NCI-H1436 (cell line): ENCODE results near the gene PIN4.
A peak's percentile ranks its signal among the peaks of the same experiment; 100 is the strongest.
"Not testable (repeated sequence)": the region's sequence is repeated elsewhere in the genome, so short reads cannot be mapped to it uniquely, and the experiment has no call there.

Experiments used
- DNase-seq: peaks from one replicate; lab custom pipeline; 2025; lab: John Stamatoyannopoulos, UW

PIN4 gene

DNA sequence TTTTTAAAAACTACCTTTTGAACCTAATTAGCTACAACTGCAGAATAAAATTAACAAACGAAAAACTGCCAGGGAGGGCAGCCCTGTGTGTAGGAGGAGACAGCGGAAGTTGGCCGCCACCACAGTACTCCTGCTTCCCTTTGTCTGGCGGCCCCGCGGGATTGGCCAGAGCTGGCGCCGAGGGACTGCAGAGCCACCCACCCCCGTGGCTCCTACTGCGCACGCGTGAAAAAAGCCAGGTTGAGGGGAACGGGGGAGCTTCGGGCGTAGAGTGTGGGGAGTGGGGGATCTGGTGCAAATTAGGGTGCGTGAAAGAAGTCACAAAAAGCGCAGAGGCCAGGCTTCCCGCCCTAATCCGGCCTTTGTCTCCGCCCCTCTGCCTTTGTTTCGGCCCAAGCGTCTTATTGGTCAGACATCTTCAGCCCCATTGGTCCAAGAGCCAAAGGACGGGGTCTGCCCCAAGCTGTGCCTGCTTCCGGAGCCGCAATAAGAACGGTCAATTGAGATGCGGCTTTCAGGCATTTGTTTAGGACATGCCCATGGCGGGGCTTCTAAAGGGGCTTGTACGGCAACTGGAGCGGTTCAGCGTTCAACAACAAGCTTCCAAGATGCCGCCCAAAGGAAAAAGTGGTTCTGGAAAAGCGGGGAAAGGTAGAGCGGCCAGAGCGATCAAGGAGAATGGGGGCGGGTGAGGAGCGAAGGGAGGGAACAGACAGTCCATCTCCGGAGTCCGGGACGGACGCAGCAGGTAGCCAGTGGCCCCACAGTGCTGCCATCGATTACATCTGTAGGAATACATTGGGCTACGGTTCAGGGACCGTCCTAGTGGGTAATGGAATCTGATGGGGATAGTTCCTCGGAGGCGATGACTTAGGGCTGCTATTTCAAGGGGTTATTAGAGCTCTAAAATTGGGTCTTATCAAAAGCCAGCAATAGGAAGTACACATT is at the start of gene PIN4:
Gene PIN4, plus strand, starts transcription at position 580 of the 948 bp plus-strand sequence. Its CDS starts 29 bp downstream, at position 609.
- DNase-seq, result peak; percentile 98

GRCh38 chrX:72132456-72132855 is 49.1 kb upstream of the PIN4 start:
- DNase-seq, result no peak

DNA sequence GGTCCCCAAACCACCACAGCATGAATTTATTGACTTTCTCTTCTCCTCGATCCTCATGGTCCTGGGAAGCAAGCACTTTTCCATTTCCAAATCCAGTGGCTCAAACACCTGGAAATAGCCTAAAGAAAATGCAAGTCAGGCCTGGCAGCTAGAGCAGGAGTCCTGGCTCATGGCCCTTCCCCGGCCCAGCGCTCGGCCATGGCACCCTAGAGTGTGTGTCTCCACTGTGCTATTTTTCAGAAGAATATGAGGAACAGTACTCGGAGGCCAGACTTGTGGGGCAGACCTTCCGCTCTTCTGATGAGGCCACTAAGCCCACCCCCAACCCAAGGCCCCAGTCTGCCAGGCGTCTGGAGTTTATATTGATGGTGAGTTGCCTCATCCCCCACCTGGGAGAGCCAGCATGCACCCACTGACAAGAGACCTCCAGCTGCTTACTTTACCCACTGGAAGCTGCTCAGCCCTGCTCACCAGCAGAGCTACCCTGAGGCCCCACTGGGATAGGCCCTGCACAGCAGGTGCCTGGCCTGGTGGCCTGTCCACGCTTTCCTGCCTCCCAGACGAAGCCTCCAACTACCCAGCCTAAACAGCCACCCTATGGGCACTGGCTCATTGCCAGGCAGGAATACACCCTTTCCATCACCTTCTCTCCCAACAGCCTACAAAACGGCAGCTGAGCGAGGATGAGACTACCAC is 47.6 kb upstream of the PIN4 start:
- no peak for DNase-seq

GRCh38 chrX:72137846-72138495 is 43.6 kb upstream of the PIN4 start:
- DNase-seq, result no peak

GRCh38 chrX:72139538-72139937 is 42.0 kb upstream of the PIN4 start:
- DNase-seq, result no peak

DNA sequence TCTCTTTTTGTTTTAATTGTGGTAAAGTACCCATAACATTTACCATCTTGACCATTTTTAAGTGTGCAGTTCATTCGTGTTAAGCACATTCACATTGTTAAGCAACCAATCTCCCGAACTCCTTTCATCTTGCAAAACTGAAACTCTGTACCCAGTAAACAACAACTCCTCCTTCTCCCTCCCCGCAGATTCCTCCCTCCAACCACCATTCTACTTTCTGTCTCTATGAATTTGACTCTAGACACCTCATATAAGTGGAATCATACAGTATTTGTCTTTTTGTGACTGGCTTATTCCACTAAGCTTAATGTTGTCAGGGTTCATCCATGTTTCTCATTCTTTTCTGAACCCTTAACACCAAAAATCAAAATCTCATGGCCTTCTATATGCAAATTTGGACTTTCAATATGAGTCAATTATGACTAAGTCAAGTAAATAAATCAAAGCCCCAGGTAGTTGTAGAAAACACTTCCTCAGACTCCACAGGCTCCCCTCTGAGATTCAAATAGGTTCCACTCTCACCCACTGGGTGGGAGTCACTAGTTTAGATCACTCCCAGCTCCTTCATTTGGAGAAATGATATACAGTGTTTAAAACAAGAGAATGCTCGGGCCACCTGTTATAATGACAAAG is 40.1 kb upstream of the PIN4 start:
- no peak for DNase-seq

GRCh38 chrX:72142094-72142793 is 39.3 kb upstream of the PIN4 start:
- peak; percentile 96 for DNase-seq

DNA sequence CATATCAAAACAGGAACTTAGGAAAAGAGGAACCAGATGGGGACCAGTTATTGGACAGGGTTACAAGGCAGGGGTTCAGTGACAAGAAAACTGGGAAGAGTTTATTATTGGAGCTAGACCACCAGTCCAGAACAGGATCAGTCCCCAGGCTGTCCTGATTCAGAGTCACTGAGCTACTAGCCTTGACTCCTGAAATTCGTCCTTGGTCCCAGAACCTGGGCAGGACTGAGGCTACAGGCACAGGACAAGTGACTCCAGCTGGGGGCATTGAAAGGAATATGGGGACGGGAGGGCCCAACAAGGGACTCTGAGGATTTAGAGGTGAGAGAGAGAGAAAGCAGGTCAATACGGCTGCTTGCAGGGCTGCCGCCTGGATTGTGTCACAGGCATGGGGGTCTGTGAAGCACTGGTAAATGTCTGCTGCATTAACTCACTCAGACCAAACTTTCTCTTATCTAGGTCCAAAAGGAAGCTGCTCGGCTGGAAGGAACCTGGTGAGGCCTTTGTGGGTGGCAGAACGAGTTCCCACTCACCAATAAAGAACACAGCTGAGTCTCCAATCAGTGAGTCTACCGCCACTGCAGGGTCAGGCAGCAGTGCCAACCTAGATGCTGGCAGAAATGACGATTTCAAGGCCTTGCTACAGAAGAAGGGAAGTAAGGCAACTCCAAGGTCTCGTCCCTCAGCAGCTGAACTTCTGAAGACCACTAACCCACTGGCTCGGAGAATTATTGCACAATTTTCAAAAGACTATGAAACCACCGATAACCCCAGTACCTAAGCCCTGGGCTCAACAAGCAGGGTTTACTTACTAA is 38.6 kb upstream of the PIN4 start:
- no peak for DNase-seq

- DNase-seq, result no peak
These were observed 38.0 kb upstream of the PIN4 start for GRCh38 chrX:72143609-72143907.

GRCh38 chrX:72145181-72145580 is 36.4 kb upstream of the PIN4 start:
- no peak for DNase-seq

DNA sequence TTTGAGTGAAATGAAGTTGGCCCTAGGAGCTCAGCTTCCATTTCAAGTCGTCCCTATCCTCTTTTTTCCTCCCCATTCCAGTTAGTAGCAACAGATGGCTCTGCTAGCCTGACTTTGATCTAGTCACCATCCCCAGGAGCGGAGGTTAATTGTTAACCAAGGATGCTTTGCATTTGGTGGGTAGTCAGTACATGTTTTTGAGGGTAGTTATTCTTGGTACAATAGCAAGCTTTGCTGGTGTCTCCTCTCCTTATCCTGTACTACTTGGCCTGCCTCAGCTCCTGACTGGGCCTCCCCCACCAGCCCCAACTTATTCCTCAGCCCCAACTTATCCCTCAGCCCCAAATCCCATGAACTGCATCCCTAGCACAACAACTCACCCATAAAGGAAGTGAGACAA is 35.0 kb upstream of the PIN4 start:
- DNase-seq, result no peak

DNA sequence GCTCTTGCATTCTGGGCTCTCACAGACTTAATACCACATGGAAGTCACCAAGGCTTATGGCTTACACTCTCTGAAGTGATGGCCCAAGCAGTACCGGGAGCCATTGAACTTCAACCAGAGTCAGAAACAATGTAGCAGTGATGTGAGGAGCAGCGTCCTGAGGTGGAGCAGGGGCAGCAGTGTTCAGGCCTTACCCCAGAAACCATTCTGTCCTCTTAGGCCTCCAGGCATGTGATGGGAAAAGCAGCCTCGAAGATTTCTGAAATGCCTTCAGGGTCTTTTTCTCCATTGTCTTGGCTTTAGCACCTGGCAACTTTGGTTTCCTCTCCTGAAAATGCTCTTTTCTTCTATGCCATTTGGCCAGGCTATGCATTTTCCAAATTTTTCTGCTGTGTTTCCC is 22.8 kb upstream of the PIN4 start:
- no peak for DNase-seq

DNA sequence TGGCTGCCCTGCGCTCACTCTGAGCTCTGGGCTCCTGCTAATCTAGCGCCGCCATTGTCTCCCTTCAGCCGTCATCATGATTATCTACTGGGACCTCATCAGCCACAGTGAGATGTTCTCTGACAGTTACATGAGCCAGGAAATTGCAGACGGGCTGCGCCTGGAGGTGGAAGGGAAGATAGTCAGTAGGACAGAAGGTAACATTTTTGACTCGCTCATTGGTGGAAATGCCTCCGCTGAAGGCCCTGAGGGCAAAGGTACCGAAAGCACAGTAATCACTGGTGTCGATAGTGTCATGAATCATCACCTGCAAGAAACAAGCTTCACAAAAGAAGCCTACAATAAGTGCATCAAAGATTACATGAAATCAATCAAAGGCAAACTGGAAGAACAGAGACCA is 21.8 kb upstream of the PIN4 start:
- no peak for DNase-seq

GRCh38 chrX:72165551-72165950 is 16.0 kb upstream of the PIN4 start:
- no peak for DNase-seq

- no peak for DNase-seq
These were observed 12.4 kb upstream of the PIN4 start for GRCh38 chrX:72169008-72169728.

GRCh38 chrX:72176289-72176688 is 5.3 kb upstream of the PIN4 start:
- DNase-seq, result not testable (repeated sequence)

DNA sequence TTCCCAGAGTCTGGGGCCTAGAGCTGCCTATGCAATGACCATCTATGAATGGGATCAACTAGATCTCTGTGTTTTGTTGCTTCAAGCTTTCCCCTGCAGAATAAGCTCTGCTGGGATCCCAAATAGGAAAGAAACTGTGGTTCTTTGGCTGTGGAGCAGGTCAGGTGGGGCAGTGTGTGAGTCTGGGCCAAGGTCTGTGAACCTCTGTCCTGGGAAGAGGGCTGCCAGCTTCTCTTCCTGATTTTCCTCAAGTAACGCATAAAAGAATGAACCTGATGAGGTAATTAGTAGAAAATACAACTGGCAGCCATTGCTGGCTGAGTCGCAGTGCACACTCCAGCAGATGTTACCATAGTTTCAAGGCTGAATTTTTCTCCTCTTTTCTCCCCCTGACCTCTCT is 4.6 kb upstream of the PIN4 start:
- no peak for DNase-seq

- no peak for DNase-seq
These were observed 1.0 kb upstream of the PIN4 start for GRCh38 chrX:72180539-72180938.

DNA sequence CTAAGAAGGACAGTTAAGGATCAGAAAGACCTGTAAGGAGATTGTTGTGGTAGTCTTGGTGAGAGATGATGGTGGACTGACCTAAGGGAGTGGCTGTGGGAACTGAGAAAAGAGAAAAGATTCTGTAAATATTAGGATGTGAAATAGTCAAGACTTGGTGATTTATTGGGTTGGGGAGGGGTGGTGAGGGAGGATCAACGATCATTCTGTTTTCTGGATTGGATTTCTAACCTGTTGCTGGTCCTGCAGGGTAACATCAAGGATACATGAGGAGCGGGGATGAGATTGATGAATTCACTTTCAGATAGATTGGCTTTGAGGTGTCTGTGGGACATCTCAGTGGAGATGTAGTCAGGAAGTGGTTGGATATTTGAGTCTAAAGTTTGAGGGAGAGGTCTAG is 1.4 kb downstream of the PIN4 start:
- no peak for DNase-seq

DNA sequence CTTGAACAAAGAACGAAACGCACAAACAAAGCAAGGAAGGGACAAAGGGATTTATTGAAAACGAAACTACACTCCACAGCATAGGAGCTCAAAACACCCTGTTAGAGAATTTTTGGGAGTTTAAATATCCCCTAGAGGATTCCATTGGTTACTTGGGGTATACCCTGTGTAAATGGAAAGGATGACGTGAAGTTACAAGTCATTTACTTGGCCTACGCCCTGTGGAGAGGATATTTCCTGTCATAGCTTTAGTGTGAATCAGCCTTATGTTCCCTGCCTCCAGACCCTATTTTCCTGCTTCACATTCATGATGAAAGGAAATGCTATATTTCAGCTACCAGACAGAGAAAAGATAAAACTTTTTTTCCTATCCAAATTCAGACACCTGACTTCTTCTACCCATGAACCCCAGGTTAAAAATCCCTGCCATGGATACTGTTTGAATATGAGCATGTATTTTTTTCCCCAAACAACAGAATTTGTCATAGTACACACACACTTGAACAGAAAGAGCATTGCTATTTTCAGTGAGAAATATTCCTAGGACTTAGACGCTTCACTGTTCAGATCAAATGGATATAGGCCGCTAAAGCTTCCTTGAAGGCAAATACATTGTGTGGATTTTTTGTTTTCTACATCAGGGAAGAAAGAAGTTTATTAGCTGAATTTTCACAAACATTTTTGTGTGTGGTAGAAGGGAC is 20.4 kb downstream of the PIN4 start:
- no peak for DNase-seq
